ENCODE measurements around the gene USP15.

The USP15 gene

GRCh38 chr12:62409068-62409467, 148.9 kb downstream of the USP15 start:
- CTCF ChIA-PET, result interaction anchor here (0.5 to 1.5 kb wide), 6 partner anchors 11 to 48 kb away, joined by 3 to 4 read pairs (median 3); no protein-coding TSS in a partner anchor
- POLR2A ChIA-PET, result no interaction called here
- TF ChIP-seq CTCF (IDR thresholded peaks at IDR 0.05; ENCODE audit: control extremely low read depth, extremely low read depth, low read depth, missing control alignments), result no peak

DNA sequence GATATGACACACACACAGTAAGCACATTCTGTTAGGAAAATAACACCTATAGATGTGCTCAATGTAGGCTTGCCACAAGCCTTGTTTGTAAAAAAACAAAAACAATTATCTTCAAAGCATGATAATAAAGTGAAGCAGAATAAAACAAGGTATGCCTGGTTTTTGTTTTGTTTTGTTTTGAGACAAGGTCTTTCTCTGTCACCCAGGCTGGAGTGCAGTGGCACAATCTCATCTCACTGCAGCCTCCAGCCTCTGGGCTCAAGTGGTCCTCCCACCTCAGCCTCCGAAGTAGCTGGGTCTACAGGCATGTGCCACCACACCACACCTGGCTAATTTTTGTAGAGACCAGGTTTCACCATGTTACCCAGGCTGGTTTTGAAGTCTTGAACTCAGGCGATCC, 154.0 kb downstream of the USP15 start:
- POLR2A ChIA-PET, result no interaction called here
- DNase-seq (ENCODE audit: extremely low spot score), result no peak
- CTCF ChIA-PET, result interaction anchor here (1.5 kb wide), 1 partner anchor 9 kb away, joined by 3 read pairs; no protein-coding TSS in a partner anchor
- no peak for TF ChIP-seq CTCF (IDR thresholded peaks at IDR 0.05; ENCODE audit: control extremely low read depth, extremely low read depth, low read depth, missing control alignments)

More at GRCh38 chr12:62409068-62409467, 148.9 kb downstream of the USP15 start:
- DNase-seq (ENCODE audit: extremely low spot score), result no peak

DNA sequence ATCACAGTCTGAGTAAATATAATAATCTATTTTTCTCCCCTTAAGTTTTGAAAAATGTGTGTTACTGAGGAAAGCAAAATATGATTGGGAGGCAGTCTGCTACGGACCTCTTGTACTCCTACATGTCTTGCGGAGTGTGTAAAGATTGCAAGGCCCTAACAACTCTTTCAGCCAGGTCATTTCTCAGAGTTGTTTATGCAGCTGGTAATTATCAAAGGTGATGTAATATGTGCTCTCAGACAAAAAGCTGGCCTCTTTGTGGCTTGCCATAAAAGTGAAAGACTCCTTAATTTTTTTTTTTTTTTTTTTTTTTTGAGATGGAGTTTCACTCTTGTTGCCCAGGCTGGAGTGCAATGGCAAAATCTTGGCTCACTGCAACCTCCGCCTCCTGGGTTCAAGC, 165.9 kb downstream of the USP15 start:
- POLR2A ChIA-PET, result no interaction called here
- DNase-seq (ENCODE audit: extremely low spot score), result no peak
- TF ChIP-seq CTCF (IDR thresholded peaks at IDR 0.05; ENCODE audit: control extremely low read depth, extremely low read depth, low read depth, missing control alignments), result no peak
- CTCF ChIA-PET, result interaction anchor here (1.8 to 4.1 kb wide), 3 partner anchors 10 to 13 kb away, joined by 3 to 18 read pairs (median 7); no protein-coding TSS in a partner anchor

DNA sequence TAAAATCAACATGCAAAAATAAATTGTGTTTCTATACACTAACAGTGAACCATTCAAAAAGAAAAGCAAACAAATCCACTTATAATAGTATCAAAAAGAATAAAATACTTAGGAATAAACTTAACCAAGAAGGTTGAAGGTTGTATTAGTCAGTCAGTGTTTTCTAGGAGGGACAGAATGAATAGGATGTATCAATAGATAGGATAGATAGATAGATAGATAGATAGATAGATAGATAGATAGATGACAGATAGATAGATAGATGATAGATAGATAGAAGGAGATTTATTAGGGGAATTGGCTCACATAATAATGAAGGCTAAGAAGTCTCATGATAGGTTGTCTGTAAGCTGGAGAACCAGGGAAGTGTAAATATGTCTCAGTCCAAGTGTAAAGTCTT, 169.3 kb downstream of the USP15 start:
- no peak for TF ChIP-seq CTCF (IDR thresholded peaks at IDR 0.05; ENCODE audit: control extremely low read depth, extremely low read depth, low read depth, missing control alignments)
- ChIA-PET CTCF (interaction anchor here (1.4 kb wide), 1 partner anchor 17 kb away, joined by 3 read pairs; no protein-coding TSS in a partner anchor), POLR2A (no interaction called here)
- no peak for DNase-seq (ENCODE audit: extremely low spot score)

GRCh38 chr12:62434494-62435302, 174.5 kb downstream of the USP15 start:
- ChIA-PET POLR2A (no interaction called here), CTCF (interaction anchor here (0.7 to 6.1 kb wide), 24 partner anchors 9 to 379 kb away, joined by 3 to 161 read pairs (median 4); partner anchors contain the start of gene MON2)
- no peak for TF ChIP-seq CTCF (IDR thresholded peaks at IDR 0.05; ENCODE audit: control extremely low read depth, extremely low read depth, low read depth, missing control alignments)
- DNase-seq (ENCODE audit: extremely low spot score), result peak; percentile 40

- CTCF ChIA-PET, result interaction anchor here (0.6 to 6.1 kb wide), 35 partner anchors 9 to 634 kb away, joined by 3 to 161 read pairs (median 4); partner anchors contain the start of gene MON2
- peak; percentile 65 for DNase-seq (ENCODE audit: extremely low spot score)
- POLR2A ChIA-PET, result no interaction called here
Observed at GRCh38 chr12:62435303-62436163, 175.3 kb downstream of the USP15 start.

More at GRCh38 chr12:62435303-62436163, 175.3 kb downstream of the USP15 start:
- TF ChIP-seq CTCF (IDR thresholded peaks at IDR 0.05; ENCODE audit: control extremely low read depth, extremely low read depth, low read depth, missing control alignments), result peak; percentile 59
